Stimulated activated CD8-positive, alpha-beta memory T cell treated with anti-CD3 and anti-CD28 coated beads, Interleukin-4, amount 100 ng/mL, for 24 hours (primary cell): ENCODE measurements around the gene KIN.
"Not testable (repeated sequence)": the region's sequence is repeated elsewhere in the genome, so short reads cannot be mapped to it uniquely, and the experiment has no call there.

Source experiments
- DNase-seq: peaks from one replicate; pipeline ENCODE4 v3.0.0-alpha.2; 2020; ENCODE audit warnings: low read depth

The KIN gene

DNA sequence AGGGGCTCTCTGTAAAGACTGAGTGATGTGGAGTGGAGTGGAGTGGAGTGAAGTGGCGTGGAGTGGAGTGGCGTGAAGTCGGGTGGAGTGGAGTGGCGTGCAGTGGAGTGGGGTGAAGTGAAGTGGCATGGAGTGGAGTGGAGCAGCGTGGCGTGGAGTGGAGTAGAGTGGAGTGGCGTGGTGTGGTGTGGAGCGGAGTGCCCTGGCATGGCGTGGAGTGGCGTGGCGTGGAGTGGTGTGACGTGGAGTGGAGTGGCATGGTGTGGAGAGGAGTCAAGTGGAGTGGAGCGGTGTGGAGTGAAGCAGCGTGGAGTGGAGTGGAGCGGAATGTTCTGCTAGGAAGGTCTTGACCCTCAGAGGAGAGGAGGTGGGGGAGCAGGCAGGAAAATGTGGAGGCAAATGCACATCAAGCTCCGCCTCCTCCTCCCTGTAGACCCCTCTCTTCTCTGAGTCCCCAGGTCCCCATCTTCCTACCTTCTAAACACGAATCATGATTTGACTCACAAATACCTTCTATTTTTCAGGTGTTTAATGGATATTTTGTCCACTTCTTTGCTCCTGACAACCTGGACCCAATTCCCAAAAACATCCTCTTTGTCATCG, 64.8 kb downstream of the KIN start:
- DNase-seq: no peak

GRCh38 chr10:7720478-7720877, 67.3 kb downstream of the KIN start:
- no peak for DNase-seq

DNA sequence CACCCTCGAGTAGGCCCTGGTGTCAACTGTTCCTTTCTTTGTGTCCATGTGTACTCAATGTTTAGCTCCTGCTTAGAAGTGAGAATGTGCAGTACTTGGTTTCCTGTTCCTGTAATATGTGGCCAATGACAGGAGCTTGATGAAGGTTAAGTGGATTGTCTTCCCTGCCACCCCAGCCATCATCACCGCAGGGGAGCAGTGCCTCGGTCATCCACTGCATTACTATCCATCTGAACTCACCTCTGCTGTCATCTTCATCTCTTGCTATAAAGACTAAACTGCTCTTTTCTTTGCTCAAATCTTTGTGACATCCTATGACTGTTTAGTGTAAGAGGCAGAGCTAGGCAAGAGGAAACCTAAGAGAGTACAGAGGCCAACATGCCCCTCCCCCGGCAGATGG, 69.1 kb downstream of the KIN start:
- no peak for DNase-seq

- no peak for DNase-seq
These were observed 70.0 kb downstream of the KIN start for GRCh38 chr10:7717767-7718166.

GRCh38 chr10:7715515-7715914, 72.3 kb downstream of the KIN start:
- DNase-seq: no peak

DNA sequence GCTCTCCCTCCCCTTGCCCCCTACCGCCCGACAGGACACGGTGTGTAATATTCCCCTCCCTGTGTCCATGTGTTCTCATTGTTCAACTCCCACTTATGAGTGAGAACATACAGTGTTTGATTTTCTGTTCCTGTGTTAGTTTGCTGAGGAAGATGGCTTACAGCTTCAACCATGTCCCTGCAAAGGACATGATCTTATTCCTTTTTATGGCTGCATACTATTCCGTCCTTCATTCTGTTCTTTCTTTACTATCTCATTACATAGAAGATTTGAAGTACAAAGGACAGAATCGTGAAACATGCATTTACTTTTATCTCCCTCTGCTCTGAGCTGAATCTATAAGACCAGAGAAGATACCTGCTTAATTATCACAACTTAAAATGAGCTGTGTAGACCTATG, 76.7 kb downstream of the KIN start:
- not testable (repeated sequence) for DNase-seq

DNA sequence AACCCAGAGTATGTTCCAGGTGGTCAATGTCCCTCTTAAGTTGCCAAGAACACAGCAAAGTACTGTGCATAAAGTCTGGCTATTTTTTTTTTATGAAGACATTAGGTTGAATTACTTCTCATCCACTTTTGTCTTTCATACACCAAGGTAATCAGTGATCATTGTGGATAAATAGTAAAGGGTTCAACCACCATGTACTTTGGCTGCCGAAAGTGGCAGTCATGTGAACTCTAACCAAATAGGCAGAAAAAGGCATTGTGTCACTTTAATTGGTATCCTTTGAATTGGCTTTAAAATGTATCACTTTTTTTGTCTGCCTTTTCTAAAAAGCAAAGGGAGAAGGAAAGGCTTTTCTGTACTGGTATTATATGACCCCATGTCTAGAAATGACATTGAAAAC, 77.3 kb downstream of the KIN start:
- DNase-seq: no peak

DNA sequence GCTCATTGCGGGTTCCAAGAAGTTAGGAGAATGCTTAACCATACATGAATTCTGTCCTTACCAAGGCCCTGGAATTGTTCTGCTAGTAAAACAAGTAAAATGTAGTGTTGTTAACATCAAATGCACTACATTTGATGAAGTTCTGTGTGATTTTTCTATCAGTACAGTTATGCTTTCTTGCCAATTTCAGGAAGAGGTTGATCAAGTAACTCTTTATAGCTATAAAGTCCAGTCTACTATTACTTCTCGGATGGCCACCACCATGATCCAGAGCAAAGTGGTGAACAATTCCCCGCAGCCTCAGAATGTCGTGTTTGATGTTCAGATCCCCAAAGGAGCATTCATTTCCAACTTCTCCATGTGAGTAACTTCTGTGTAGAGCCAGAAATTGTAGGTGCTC, 79.0 kb downstream of the KIN start:
- no peak for DNase-seq

DNA sequence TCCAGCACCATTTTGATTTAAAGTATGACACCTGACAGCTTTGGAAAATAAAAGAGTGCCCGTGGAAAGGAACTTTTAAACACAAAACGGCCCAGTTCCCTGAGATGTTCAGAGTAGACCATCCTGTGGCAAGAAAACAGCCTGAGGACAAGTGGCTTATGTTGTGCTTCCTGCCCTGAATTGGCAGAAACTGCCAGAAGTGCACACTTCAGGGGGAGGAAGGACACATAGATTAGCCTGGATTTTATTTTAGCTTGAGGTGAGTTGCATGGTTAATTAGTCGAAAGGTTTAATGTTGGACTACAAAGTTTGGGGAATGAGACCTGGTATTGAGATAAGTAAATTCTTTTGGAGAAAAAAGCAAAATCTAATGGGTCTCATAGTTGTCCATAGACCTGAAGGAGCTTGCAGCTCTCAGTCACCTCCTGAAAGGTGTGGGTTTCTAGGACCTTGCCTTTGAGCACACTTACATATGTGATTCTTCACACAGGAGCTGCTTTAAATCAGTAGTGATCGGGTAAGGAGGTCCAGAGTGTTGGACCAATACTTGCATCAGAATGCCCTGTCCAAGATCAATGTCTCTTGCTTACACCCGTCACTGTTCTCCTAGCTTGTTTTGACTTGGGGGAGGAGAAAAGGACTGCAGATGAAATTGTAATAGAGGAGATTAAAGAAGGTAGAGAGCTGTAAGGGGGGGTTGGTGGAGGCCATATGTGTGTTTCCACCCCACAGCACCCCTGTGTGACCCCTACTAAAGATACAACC, 79.8 kb downstream of the KIN start:
- DNase-seq: no peak

GRCh38 chr10:7707102-7707501, 80.7 kb downstream of the KIN start:
- DNase-seq: no peak

GRCh38 chr10:7706534-7707073, 81.2 kb downstream of the KIN start:
- DNase-seq: no peak

GRCh38 chr10:7705341-7705740, 82.5 kb downstream of the KIN start:
- DNase-seq: no peak

DNA sequence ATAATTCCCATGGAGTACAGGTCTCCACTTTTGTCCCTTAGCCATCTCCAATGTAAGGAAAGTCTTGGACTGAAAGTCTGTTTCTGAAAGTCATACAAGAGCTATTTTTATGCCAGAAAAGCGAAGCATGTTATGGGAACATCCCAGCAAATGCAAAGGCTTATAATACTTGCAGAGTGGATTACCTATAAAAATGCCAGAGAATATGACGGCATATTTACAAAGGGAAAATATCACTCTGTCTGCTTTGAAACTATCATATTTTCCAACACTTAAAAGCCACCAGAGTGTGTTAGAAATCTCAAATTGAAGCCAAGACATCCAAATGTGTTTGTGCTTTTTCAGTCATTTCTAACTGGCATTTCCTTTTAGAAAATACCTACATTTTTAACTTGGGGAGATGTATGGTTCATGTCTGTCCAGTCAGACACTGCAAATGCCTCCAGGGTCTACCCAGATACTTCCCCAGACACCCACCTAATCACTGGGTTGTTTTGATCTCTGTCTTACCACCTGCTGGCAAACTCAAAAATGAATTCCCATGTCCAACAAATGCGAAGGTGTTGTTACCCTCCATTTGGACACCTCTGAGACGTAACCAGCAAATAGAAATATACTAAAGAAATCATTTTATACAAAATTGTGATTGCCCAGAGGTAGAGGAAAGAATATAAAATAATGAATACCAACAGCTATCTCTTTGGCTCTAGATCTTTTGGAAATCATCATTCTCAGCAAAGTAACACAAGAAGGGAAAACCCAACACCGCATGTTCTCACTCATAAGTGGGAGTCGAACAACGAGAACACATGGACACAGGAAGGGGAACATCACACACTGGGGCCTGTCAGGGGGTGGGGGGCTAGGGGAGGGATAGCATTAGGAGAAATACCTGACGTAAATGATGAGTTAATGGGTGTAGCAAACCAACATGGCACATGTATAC, 83.4 kb downstream of the KIN start:
- DNase-seq: no peak

DNA sequence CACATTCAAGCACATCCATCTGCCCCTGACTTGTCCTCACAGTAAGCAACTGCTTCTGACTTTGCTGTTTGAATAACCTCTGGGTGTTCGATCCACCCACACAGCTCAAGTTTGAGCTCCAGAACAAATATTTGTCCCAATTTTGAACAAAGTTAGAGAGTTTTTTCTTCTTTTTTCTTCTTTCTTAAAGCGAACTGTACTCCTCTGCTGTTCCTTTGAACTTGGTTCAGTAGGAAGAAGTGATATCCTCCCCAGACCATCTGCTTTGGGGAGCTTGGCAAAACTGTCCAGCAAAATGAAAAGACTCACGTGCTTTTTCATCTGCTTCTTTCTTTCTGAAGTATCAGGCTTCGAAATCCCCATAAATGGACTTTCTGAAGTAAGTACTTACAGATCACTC, 84.7 kb downstream of the KIN start, which contains the start of gene ITIH2:
ITIH2 (plus strand) TSS at position 177 of the 400 bp plus-strand sequence; CDS start at position 296, 119 bp downstream.
- no peak for DNase-seq

GRCh38 chr10:7702288-7702812, 85.4 kb downstream of the KIN start:
- DNase-seq: no peak

- DNase-seq: no peak
These were observed 86.5 kb downstream of the KIN start for GRCh38 chr10:7701158-7701742.
